ENCODE measurements around the gene CDCA7.
"Not testable (repeated sequence)": the region's sequence is repeated elsewhere in the genome, so short reads cannot be mapped to it uniquely, and the experiment has no call there.

CDCA7 gene

GRCh38 chr2:173359231-173359630 lies 4.6 kb downstream of the CDCA7 start:
- FAIRE-seq, result no peak

- no peak for FAIRE-seq
These were observed 15.5 kb downstream of the CDCA7 start for GRCh38 chr2:173370198-173370597.

- no peak for FAIRE-seq
These were observed 16.4 kb downstream of the CDCA7 start for GRCh38 chr2:173371023-173371422.

GRCh38 chr2:173373290-173373689 lies 18.6 kb downstream of the CDCA7 start:
- FAIRE-seq, result no peak

GRCh38 chr2:173374634-173375033 lies 20.0 kb downstream of the CDCA7 start:
- no peak for FAIRE-seq

DNA sequence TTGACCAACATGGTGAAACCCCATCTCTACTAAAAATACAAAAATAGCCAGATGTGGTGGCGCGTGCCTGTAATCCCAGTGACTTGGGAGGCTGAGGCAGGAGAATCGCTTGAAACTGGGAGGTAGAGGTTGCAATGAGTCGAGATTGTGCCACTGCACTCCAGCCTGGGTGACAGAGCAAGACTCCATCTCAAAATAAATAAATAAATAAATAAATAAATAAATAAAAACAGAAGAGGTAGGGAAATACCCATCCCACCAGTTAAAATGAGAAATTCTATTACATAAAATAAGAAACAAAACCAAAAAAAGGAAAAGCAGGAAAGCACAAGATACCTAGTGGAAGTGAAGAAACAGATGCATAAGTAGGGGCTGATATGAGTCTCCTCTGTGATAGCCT lies 30.9 kb downstream of the CDCA7 start:
- not testable (repeated sequence) for FAIRE-seq

- no peak for FAIRE-seq
These were observed 31.5 kb downstream of the CDCA7 start for GRCh38 chr2:173386021-173386737.

- no peak for FAIRE-seq
These were observed 32.0 kb downstream of the CDCA7 start for GRCh38 chr2:173386738-173387065.

GRCh38 chr2:173387079-173387478 lies 32.4 kb downstream of the CDCA7 start:
- FAIRE-seq, result no peak

DNA sequence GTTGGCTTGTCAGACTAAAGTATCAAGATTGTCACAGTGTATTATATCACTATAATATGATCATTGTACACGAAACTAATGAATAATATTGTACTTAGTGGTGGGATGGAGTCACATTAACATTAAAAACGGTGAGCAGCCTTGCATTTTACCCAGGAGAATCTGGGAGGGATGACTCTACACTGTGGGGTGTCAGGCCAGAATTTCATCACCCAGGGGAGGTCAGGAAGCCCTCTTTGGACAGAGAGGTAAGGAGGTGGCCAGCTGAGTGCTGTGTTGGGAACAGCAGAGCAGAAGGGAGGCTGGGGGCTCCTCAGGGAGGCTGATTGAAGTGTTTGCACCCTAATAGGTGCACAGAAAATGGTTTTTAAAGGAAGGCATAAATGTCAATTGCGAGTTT lies 33.0 kb downstream of the CDCA7 start:
- no peak for FAIRE-seq

DNA sequence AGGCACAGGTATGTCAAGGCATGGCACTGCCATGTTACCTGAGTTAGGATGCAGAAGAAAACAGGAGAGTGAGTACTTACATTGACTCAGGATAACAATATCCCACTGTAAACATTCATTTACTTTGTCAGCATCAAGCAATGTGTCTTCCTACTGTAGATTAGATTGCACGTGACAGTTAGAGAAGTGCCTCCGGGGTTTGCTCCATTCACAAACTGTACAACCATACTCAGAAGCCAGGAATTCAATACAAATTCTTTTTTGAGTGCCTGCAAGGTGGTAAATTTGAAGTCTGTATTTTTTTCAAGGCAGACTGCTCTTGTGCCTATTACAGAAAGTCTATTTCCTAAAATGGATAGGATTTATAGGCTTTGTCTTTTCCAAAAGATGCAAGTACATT lies 34.1 kb downstream of the CDCA7 start:
- no peak for FAIRE-seq

GRCh38 chr2:173390036-173390435 lies 35.4 kb downstream of the CDCA7 start:
- FAIRE-seq, result no peak

DNA sequence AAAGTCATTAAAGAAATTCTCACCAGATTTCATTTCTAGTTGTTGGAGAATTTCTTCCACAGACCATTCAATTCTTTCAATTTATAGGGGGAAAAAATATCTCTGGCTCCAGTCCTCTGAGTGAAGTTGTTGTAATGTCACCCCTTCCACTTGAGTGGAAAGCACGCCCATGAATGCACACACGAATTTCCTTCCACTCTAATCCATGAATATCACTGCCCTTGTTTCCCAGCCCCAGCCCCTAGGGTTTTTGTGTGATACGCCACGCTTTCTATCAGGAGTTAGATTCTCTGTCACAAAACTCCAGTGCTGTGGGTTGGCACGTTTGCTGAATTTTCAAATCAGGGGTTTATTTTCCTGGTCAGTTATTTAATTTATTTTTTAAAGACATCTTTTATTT lies 38.1 kb downstream of the CDCA7 start:
- no peak for FAIRE-seq

DNA sequence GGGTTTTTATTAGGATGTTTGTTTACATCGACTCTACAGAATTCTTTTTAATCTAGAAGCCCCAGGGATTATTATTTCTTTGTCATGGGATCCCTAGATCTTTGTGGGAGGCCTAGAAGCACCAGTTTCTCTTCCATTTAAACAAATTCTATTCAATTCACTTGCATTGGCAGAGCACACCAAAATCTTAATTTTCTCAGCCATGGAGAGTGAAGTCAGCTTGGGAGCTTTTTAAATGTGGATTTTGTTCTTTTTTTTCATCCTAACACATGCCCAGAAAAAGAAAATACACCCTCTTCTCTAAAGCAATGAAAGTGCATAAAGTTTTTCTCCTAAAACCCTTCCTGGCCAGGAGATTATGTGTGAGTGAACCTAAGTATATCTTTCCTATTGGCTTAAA lies 38.5 kb downstream of the CDCA7 start:
- FAIRE-seq, result no peak

GRCh38 chr2:173393636-173394035 lies 39.0 kb downstream of the CDCA7 start:
- no peak for FAIRE-seq

- FAIRE-seq, result no peak
These were observed 39.7 kb downstream of the CDCA7 start for GRCh38 chr2:173394091-173394974.

DNA sequence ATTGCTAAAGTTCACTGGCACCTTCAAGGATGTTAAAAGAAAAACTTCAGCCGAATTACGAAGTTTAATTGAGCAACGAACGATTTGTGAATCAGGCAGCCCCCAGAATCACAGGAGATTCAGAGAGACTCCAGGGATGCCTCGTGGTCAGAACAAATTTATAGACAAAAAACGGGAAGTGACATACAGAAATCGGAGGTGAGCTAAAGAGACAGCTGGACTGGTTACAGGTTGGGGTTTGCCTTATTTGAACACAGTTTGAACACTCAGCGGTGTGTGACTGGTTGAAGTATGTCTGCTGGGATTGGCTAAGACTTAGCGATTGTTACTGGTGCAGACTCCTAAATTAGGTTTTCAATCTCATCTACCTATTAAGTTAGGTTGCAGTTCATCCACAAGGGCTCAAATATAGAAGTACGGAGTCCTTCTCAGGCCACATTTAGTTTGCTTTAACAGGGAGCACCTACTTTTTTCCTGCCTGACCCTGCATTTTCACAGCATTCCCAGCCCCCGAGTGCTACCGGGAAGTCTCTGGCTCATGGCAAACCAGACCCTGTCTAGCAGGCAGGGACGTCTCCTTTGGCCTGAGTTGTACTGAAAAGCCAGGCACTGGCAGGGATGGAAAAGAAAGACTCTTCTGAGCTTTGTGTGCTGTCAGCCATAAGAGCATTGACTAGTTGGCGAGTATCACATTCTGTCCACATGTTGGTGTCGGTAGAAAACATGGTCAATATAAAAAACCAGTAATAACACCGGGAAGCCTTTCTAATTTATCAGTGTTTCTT lies 41.1 kb downstream of the CDCA7 start:
- FAIRE-seq, result no peak

DNA sequence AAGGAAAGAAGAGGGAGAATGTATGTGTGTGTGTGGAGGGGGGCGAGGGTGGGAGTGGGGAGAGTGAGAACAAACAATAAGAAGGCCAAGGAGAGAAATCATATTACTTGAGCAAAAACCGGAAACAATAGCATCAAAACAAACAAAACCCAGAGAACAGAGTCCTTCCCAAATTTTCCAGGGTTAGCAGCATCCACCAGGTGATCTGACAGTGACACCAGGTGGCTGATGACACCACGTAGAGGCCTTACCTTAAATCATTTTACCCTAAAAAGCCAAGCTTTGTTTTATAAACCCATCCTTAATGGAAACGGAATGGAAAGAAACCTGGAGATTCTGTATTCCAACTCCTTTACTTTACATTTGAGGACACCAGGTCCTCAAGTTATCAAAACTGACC lies 42.9 kb downstream of the CDCA7 start:
- no peak for FAIRE-seq

DNA sequence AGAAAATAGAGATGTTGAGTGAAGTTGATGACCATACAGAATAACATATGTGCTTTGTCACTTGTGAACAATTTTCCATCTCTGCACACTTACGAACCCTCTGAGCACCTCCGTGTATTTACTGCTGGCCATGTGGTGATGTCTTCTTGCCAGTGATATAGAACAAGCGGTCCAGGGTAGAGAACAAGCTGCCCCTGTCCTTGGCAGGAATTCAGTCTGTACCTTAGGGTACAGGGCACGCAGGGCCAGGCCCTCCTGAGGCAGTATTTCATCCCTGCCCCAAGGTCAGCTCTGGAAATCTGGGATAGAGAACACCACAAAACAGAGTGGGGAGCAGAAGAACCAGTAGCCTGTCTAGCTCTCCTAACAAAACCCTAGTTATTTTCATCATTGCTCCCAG lies 44.6 kb downstream of the CDCA7 start:
- no peak for FAIRE-seq

- no peak for FAIRE-seq
These were observed 46.1 kb downstream of the CDCA7 start for GRCh38 chr2:173400760-173401159.

DNA sequence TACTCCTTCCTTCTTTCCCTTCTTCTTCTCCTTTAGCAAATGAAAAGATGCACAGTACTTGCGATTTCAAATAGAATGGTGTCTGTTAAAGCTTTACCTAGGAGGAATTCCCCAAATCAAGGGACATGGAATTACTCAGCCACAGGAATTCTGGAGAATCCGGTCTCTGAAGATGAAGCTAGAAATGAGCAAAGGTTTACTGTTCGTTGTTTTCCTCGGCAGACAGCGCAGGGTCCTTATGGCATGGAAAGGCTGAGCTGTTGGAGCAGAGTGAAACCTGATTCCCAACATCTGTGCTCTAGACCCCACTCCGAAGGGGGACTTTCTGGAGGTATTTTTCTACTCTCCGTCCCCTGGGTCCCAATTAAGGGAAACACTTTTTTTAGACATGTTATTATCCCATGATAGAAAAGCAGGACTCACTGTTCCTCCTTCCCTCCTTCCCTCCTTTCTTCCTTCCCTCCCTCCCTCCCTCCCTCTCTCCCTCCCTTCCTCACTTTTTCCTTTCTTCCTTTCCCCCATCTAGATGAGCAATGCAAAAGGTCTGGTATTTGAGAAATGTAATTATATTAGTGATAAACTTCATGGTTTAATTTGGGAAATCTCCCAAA lies 47.1 kb downstream of the CDCA7 start:
- FAIRE-seq, result no peak

DNA sequence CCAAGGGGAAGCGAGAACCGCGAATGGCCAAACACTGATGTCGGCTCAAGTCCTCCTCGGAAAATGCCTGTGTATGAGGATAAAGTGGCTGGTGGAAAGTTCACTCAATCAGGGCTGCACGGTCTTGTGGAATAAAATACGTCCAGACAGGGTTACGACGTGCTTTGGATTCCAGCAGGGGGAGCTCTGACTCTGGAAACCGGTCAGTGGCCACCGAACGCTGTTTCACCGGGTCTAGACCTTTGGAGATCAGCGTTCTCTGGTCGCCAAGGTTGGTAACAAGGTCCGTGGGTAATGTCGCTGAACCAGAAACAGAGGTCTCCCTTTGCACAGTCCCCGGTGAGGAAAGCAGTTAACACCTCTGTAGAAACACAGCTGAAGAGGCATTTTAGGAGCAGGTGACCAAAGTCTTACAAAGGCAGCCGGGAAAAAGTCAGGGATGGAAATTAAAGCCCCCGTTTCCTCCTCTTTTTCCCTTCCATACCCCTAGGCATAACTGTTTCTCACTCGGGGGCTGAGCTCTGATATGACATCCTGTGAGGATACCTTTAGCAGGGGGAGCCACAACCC lies 47.8 kb downstream of the CDCA7 start:
- no peak for FAIRE-seq

Measured in colon (tissue), 2 donors.